EL (cell line): ENCODE measurements around the gene FSD1L.
"Not testable (repeated sequence)": the region's sequence is repeated elsewhere in the genome, so short reads cannot be mapped to it uniquely, and the experiment has no call there.

ENCODE experiments used
- DNase-seq: peaks from one replicate; pipeline ENCODE4 v3.0.0-alpha.2; 2016

FSD1L gene

GRCh38 chr9:105496826-105497225 lies 49.0 kb downstream of the FSD1L start:
- DNase-seq, result no peak

- no peak for DNase-seq
These were observed 49.9 kb downstream of the FSD1L start for GRCh38 chr9:105497704-105498103.

DNA sequence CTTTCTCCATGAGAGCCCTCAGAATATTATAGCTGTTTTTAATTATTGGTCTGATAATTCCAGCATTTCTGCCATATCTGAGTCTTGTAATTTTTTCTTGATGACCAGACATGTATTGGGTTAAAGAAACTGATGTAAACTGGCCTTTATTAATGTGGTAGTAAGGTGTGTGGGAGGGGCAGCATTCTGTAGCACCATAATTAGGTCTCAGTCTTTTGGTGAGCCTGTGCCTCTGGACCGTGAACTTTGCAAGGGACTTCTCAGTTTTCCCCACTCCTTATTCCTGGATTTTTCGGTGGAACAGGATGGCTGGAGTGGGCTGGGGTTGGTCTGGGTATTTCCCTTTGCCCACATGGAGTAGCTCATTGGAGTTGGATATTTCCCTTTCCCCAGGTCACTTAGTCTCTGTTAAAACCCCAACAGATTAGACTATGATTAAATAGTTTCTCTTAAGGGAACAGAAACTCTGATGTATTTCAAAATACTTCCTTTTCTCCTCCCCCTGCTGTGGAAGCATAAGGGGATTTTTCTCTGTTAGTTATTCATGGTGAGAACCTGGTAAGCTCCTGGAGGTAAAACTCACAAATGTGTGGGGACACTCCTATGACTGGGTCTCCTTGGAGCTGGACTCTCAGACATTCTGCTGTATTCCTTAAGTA lies 52.4 kb downstream of the FSD1L start:
- no peak for DNase-seq

- DNase-seq, result no peak
These were observed 53.6 kb downstream of the FSD1L start for GRCh38 chr9:105501414-105501813.

- peak; percentile 11 for DNase-seq
These were observed 54.4 kb downstream of the FSD1L start for GRCh38 chr9:105502276-105502675.

DNA sequence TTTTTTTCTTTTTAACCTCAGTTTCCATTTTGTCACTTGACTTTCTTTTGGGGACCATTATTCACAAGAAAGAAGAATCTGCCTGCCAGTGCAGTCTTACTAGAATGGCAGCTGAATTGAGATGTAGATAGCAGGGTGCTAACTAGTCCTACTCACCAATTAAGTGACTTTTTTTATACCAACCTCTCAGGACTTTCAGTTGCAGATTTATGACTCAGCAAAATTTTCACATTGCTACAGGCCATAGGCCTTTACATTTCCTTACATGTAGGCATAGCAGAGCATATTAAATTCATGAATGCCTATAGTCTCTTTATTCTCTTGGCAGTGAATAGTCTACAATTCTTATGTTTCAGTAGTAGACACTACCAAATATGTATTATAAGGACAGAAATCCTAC lies 56.0 kb downstream of the FSD1L start:
- no peak for DNase-seq

GRCh38 chr9:105507096-105507790 lies 59.4 kb downstream of the FSD1L start:
- DNase-seq, result no peak

DNA sequence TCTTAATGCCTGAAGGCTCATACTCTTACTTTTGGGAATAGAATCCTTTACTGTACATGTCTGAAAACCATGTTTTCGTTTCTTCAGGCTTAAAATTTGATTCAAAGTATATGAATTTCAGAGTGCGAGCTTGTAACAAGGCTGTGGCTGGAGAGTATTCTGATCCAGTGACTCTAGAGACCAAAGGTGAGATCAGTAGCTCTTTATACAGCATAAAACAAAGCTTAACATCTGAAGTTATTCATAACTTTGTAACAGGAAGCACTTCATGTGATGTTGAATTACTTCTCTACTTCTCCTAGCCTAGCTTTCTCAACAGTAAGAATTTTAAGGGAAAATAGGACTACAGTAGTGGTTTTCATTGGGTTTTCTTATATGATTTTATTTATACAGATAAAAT lies 60.7 kb downstream of the FSD1L start:
- no peak for DNase-seq

- DNase-seq, result peak; percentile 74
These were observed 62.2 kb downstream of the FSD1L start for GRCh38 chr9:105510024-105510423.

GRCh38 chr9:105511446-105511845 lies 63.6 kb downstream of the FSD1L start:
- DNase-seq, result no peak

DNA sequence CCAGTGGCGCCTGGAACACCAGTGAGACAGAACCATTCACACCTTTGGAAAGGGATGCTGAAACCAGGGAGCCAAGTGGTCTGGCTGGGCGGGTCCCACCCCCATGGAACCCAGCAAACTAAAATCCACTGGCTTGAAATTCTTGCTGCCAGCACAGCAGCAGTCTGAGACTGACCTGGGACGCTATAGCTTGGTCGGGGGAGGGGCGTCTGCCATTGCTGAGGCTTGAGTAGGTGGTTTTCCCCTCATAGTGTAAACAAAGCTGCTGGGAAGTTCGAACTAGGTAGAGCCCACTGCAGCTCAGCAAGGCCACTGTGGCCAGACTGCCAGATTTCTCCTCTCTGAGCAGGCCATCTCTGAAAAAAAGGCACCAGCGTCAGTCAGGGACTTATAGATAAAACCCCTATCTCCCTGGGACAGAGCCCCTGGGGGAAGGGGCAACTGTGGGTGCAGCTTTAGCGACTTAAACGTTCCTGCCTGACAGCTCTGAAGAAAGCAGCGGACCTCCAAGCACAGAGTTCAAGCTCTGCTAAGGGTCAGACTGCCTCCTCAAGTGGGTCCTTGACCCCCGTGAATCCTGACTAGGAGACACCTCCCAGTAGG lies 68.1 kb downstream of the FSD1L start:
- no peak for DNase-seq

DNA sequence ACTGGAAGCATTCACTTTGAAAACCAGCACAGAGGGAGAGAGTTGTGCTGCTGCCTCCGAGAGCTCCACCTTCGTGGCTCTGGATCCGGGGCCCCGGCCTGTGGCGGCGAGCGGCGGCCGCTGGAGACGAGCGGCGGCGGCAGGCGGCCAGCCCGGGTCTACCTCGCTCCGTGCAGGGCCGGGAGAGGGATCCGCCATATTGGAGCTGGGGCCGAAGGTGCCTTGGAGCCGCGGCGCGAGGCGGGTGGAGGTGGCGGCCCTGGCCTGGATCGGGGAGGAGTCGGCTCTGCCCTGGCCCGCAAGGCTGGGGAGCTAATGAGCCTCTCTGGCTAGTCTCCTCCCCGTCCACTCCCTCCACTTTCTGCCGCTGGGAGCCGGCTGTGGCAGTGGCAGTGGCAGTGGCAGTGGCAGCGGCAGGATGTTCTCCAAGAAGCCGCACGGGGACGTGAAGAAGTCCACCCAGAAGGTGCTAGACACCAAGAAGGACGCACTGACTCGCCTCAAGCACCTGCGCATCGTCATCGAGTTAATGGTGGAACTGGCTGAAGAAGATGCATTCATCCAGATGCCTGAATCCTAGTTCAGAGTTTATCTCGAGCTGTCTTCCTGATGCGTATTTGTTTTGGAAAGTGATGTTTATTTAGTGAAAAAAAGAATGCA lies 72.0 kb downstream of the FSD1L start:
- DNase-seq, result peak; percentile 18

DNA sequence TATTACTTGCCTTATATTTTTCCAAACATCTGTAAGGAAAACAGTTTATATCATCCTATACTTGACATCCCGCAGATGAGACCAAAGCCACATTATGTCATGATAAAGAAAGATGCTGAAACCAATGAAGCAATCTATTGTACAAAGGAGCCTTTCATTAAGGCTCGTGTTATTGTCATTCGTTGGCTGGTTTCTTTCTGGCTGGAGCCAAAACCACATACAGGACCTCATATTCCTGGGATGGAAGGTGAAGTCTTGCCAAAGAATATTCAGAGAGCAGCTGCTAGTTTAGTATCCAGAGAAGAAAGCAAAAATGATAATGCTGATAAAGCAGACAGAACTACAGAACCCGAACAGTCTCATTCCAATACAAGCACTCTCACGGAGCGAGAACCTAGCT lies 73.2 kb downstream of the FSD1L start:
- DNase-seq, result not testable (repeated sequence)

DNA sequence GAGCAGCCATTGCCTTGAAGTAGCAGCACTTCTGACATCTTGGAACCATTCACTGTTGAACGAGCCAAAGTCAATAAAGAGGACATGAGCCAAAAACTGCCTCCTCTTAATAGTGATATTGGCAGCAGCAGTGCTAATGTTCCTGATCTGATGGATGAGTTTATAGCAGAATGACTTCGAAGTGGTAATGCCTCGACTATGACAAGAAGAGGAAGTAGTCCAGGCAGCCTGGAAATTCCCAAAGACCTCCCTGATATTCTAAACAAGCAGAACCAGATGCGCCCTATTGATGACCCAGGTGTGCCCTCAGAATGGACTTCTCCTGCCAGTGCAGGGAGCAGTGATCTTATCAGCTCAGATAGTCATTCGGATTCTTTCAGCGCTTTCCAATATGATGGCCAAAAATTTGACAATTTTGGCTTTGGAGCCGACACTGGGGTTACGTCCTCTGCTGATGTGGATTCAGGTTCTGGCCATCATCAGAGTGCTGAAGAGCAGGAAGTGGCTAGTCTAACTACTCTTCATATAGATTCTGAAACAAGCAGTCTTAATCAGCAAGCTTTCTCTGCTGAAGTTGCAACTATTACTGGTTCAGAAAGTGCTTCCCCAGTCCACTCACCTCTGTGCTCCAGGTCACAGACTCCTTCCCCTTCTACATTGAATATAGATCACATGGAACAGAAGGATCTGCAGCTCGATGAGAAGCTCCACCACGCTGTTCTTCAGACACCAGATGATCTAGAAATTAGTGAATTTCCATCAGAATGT lies 75.0 kb downstream of the FSD1L start:
- DNase-seq, result not testable (repeated sequence)

DNA sequence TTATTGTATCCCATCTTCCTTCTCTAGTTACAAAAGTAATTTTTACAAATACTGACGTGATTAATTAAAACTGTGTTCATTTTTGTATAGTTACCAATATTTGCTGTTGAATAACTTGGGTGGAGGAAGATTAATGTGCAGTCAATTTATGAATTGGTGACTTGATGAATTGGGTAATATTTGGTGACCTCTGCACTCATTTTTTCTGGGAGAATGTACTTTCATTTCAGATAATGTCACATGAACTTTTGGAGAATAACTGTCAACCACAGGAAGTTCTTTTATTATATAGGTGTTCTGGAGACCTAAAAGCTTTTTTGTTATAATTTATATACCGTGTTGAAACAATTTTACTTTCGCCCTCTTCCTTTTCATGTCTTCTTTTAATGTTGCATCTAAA lies 83.7 kb downstream of the FSD1L start:
- DNase-seq, result no peak

DNA sequence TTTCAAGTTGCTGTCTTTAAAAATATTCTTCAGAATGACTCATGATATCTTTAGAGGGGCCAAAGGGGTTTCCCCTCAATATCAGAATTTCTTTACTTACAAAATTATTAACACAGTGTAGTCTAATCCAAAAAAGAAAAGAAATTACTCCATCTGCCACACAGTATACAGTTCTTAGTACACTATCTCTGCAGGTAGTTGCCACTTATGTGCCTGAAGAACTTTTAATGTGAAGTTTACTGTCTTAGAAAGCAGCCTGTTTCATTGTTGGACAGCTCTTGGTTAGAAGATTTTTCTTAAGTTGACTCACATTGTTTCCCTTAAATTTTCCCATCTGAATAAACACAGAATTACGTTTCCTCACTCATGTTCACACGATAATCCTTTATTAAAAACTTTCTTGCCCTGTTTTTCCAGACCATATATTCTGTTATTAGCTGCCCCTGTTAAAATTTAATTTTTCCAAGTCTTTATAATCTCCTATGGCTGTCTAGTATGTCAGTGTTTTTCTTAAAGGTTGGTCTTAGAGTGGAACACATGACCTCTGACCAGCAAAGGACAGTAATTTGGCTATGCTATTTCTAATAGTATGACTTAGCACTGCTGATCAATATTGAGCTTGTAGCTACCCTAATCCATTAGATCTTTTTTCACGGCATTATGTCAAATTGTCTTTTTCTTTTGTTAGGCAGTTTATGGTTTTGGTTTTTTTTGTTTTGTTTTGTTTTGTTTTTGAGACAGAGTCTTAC lies 88.3 kb downstream of the FSD1L start:
- DNase-seq, result peak; percentile 3

DNA sequence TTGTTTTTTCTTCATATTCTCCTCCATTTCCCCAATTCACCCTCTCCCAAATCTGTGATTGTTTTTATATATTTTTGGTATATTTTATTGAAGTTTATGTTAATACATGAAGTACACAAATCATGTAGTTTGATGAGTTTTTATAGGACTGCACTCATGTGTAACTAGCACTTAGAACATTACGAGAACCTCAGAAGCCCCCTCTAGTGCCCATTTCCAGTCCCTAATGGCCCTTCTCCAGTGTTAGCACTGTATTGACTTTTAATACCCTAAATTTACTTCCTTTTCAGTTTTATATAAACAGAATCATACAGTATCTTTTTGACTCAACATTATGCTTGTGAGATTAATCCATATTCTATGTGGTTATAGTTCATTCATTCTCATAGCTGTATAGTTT lies 91.6 kb downstream of the FSD1L start:
- peak; percentile 4 for DNase-seq

DNA sequence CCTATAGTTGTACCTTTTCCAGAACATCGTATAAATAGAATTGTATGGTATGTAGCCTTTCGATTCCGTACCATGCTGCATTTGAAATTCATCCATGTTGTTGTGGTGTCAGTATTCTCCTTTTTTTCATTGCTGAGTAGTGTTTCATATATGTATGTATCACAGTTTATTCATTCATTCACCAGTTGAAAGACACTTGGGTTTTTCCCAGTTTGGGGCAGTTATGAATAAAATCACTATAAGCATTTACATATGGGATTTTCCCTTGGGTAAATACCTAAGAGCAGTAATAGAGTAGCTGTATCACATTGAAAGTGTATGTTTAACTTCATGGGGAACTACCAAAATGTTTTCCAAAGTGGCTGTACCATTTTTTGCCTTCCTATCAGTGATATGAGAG lies 94.0 kb downstream of the FSD1L start:
- no peak for DNase-seq

GRCh38 chr9:105554042-105554441 lies 106.2 kb downstream of the FSD1L start:
- DNase-seq, result no peak

- DNase-seq, result peak; percentile 85
These were observed 110.2 kb downstream of the FSD1L start, which contains the start of gene FKTN for GRCh38 chr9:105557804-105558610. Gene FKTN, plus strand, starts transcription at chr9:105558131. Its CDS starts 16,902 bp downstream, at chr9:105575033.

DNA sequence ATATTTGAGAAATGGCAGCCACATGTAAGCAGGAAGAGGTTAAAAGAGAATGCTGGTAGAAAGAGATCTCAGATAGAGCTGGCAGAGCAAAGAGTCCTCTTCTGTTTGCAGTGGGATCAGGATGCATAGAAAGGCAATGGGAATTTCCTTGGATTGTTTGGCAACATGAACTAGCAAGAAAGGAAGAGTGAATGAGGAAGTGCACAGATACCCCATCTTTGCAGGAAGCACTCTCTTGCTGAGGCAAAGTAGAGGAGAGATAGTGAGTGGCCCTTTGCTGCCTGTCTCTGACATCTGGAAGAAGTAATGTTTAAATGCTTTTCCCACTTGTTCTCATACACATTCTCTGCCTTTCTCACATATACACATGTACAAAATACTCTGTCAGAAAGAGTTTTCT lies 124.6 kb downstream of the FSD1L start:
- no peak for DNase-seq
